Astrocyte of the hippocampus (primary cell): Measurements from ENCODE around the gene DDX24.

Experiments used
- DNase-seq: peaks from one replicate; pipeline ENCODE4 v3.0.0; 2011; ENCODE audit warnings: low read depth, low spot score

The DDX24 gene

GRCh38 chr14:94031883-94032279 lies 49.1 kb downstream of the DDX24 start:
- DNase-seq: no peak

GRCh38 chr14:94031161-94031882 lies 49.7 kb downstream of the DDX24 start:
- DNase-seq: no peak

GRCh38 chr14:94030571-94030970 lies 50.4 kb downstream of the DDX24 start:
- no peak for DNase-seq

GRCh38 chr14:94029671-94030203 lies 51.3 kb downstream of the DDX24 start:
- DNase-seq: no peak

GRCh38 chr14:94029265-94029664 lies 51.7 kb downstream of the DDX24 start:
- no peak for DNase-seq

- DNase-seq: peak; percentile 54
Measured at GRCh38 chr14:94028450-94028826, 52.6 kb downstream of the DDX24 start.

- no peak for DNase-seq
Measured at GRCh38 chr14:94027566-94028449, 53.2 kb downstream of the DDX24 start.

GRCh38 chr14:94026889-94027469 lies 54.0 kb downstream of the DDX24 start:
- DNase-seq: no peak

- DNase-seq: peak; percentile 99
Measured at GRCh38 chr14:94026173-94026888, 54.7 kb downstream of the DDX24 start, which contains the start of gene OTUB2. Gene OTUB2 (plus strand): TSS chr14:94026340. CDS start chr14:94026538, 198 bp downstream.

- no peak for DNase-seq
Measured at GRCh38 chr14:94025720-94026119, 55.3 kb downstream of the DDX24 start.

- DNase-seq: no peak
Measured at GRCh38 chr14:94024549-94024948, 56.5 kb downstream of the DDX24 start.

GRCh38 chr14:94022532-94023411 lies 58.2 kb downstream of the DDX24 start:
- no peak for DNase-seq

- no peak for DNase-seq
Measured at GRCh38 chr14:94021416-94022157, 59.4 kb downstream of the DDX24 start.

- DNase-seq: no peak
Measured at GRCh38 chr14:94021001-94021400, 60.0 kb downstream of the DDX24 start.

- no peak for DNase-seq
Measured at GRCh38 chr14:94020267-94020666, 60.7 kb downstream of the DDX24 start.

- DNase-seq: no peak
Measured at GRCh38 chr14:94019329-94019728, 61.7 kb downstream of the DDX24 start.

- DNase-seq: no peak
Measured at GRCh38 chr14:94018308-94018707, 62.7 kb downstream of the DDX24 start.

GRCh38 chr14:94016446-94016976 lies 64.5 kb downstream of the DDX24 start:
- DNase-seq: no peak

- DNase-seq: no peak
Measured at GRCh38 chr14:94015223-94015622, 65.8 kb downstream of the DDX24 start.

GRCh38 chr14:94014382-94014781 lies 66.6 kb downstream of the DDX24 start:
- no peak for DNase-seq
